PC-9 (cell line): ENCODE data around the gene DDRGK1. TPM values are rescaled to one million over a fixed set of nuclear protein-coding genes. Genes with fewer than 3 reads are reported as not detected.

Experiments used
- BruUV-seq: library from RNA; stranded (reverse); fragments of 400-500 nt; replicated peaks from 2 replicates; lab custom pipeline; 2021; lab: Mats Ljungman, UMichigan
- CTCF ChIA-PET: fragments of 300-600 bp; sonication (Branson Sonifier 250); formaldehyde crosslinking; loops from one replicate; lab custom pipeline; 2022; ENCODE audit warnings: antibody characterized with exemption; lab: Charles Lee
- POLR2A ChIA-PET: fragments of 300-600 bp; sonication (Branson Sonifier 250); formaldehyde crosslinking; loops from one replicate; lab custom pipeline; 2022; ENCODE audit warnings: antibody characterized with exemption; ENCODE audit not compliant: unreplicated experiment; lab: Charles Lee
- DNase-seq, 2 experiments: peaks; one replicate each; pipeline versions ENCODE4 v3.0.0 to v3.0.0-alpha.2; 2015 to 2022; ENCODE audit warnings: mixed read lengths in 1 of 2
- H2AFZ ChIP-seq: fragments of 200-600 bp; sonication (generic); 2 replicates; pipeline ENCODE4 v1.8.1; 2017; ENCODE audit warnings: antibody characterized with exemption
- H3F3A ChIP-seq: fragments of 200-600 bp; sonication (generic); 2 replicates; pipeline ENCODE4 v1.8.1; 2017; ENCODE audit warnings: antibody characterized with exemption, mild to moderate bottlenecking, low read depth; ENCODE audit not compliant: insufficient read depth
- H3K27ac ChIP-seq: fragments of 200-600 bp; sonication (generic); 2 replicates; pipeline ENCODE4 v1.6.1; 2016; ENCODE audit warnings: mixed run types
- H3K27me3 ChIP-seq: fragments of 200-600 bp; sonication (generic); 2 replicates; pipeline ENCODE4 v1.6.1; 2016; ENCODE audit warnings: low read depth, mixed run types; ENCODE audit not compliant: insufficient read depth
- H3K36me3 ChIP-seq: fragments of 200-600 bp; sonication (generic); 2 replicates; pipeline ENCODE4 v1.6.1; 2016; ENCODE audit warnings: low read depth, mixed run types
- H3K4me1 ChIP-seq: fragments of 200-600 bp; sonication (generic); replicated peaks from 2 replicates; pipeline ENCODE4 v1.6.1; 2016; ENCODE audit warnings: mixed run types; ENCODE audit not compliant: insufficient read depth
- H3K4me2 ChIP-seq: fragments of 200-600 bp; sonication (generic); 2 replicates; pipeline ENCODE4 v1.6.1; 2017; ENCODE audit warnings: mixed run types
- H3K4me3 ChIP-seq: fragments of 200-600 bp; sonication (generic); 2 replicates; pipeline ENCODE4 v1.6.1; 2016; ENCODE audit warnings: mixed run types
- H3K79me2 ChIP-seq: fragments of 200-600 bp; sonication (generic); 2 replicates; pipeline ENCODE4 v1.6.1; 2017; ENCODE audit warnings: low read depth, mixed run types
- H3K9me2 ChIP-seq: fragments of 200-600 bp; sonication (generic); 2 replicates; pipeline ENCODE4 v1.8.1; 2017; ENCODE audit warnings: mild to moderate bottlenecking; ENCODE audit not compliant: insufficient read depth
- H3K9me3 ChIP-seq: fragments of 200-600 bp; sonication (generic); 2 replicates; pipeline ENCODE4 v1.8.1; 2016; ENCODE audit warnings: low read depth; ENCODE audit not compliant: insufficient read depth
- H4K20me1 ChIP-seq: fragments of 200-600 bp; sonication (generic); 2 replicates; pipeline ENCODE4 v1.8.1; 2017; ENCODE audit not compliant: insufficient read depth
- CTCF ChIP-seq: fragments of 200-600 bp; sonication (generic); conservative IDR thresholded peaks from 2 replicates; pipeline ENCODE4 v1.6.1; 2017; ENCODE audit warnings: mixed run types, antibody characterized with exemption, mild to moderate bottlenecking, moderate library complexity
- EZH2 ChIP-seq: fragments of 200-600 bp; sonication (generic); IDR thresholded peaks from 2 replicates; pipeline ENCODE4 v1.8.0; 2017; ENCODE audit warnings: antibody characterized with exemption, low read depth
- intact Hi-C: fragments of 100-400 bp; cut with micrococcal nuclease; formaldehyde crosslinking; loops from one replicate; pipeline ENCODE4 v1.10.0; 2022; ENCODE audit not compliant: unreplicated experiment
- total RNA-seq: library from RNA; stranded (reverse); gene quantifications from 2 replicates; pipeline ENCODE4 v1.2.3, GENCODE V29; 2021

The DDRGK1 gene
- total RNA-seq, 1 experiment from 2014 or later: 70.4 TPM

DNA sequence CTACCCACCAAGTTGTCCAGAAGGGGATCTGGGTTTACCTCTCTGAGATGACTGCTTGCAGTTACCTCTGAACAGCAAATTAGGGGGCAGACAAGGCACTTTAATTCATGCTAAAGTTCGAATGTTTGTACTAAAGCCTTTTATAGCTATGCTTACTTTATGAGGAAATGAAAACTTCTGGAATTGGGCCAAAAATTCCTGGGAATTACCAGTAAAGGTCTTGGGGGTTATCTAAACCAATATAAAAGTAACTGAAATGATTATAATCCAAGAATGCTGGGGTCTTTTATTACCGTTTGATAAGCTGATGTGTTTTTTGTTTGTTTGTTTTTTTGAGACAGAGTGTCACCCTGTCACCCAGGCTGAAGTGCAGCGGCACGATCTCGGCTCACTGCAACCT, 23.2 kb downstream of the DDRGK1 start:
- no peaks in the 10 kb centered on the region for H3K27me3 ChIP-seq
- no peaks in the 10 kb centered on the region; the same call in 1 of the 2 replicates for H3K9me3 ChIP-seq
- no peak overlapping the region for H3K4me2 ChIP-seq
- intact Hi-C loops: no loop called here
- no peak overlapping the region for H3K4me3 ChIP-seq
- no peaks in the 10 kb centered on the region for H4K20me1 ChIP-seq
- DNase-seq: no peak
- H3K4me1 ChIP-seq: no peaks in the 10 kb centered on the region
- POLR2A ChIA-PET: no interaction called here
- H3K36me3 ChIP-seq: no peaks in the 10 kb centered on the region
- TF ChIP-seq EZH2: no peak
- no peak for TF ChIP-seq CTCF
- H3K9me2 ChIP-seq: no peaks in the 10 kb centered on the region
- CTCF ChIA-PET: no interaction called here
- no peak overlapping the region for H3K27ac ChIP-seq
- peaks cover 13% of the 10 kb centered on the region; the same call in 1 of the 2 replicates for H3F3A ChIP-seq
- H3K79me2 ChIP-seq: no peaks in the 10 kb centered on the region
- H2AFZ ChIP-seq: no peak overlapping the region
- BruUV-seq: no TSS peak

GRCh38 chr20:3180319-3180718, 24.2 kb downstream of the DDRGK1 start:
- BruUV-seq: no TSS peak
- intact Hi-C loops: no loop called here
- Histone ChIP-seq H3F3A (peaks cover 13% of the 10 kb centered on the region; the same call in 1 of the 2 replicates), H3K36me3 (no peaks in the 10 kb centered on the region), H2AFZ (no peak overlapping the region), H4K20me1 (no peaks in the 10 kb centered on the region), H3K4me2 (no peak overlapping the region), H3K4me3 (no peak overlapping the region), H3K4me1 (peaks cover 3% of the 10 kb centered on the region), H3K9me3 (no peaks in the 10 kb centered on the region; the same call in 1 of the 2 replicates), H3K27me3 (no peaks in the 10 kb centered on the region), H3K79me2 (no peaks in the 10 kb centered on the region), H3K27ac (no peak overlapping the region), H3K9me2 (no peaks in the 10 kb centered on the region)
- CTCF ChIA-PET: no interaction called here
- POLR2A ChIA-PET: interaction anchor here (0.6 kb wide), 1 partner anchor 84 kb away, joined by 15 read pairs; no protein-coding TSS in a partner anchor
- TF ChIP-seq EZH2: no peak
- no peak for TF ChIP-seq CTCF
- no peak for DNase-seq

GRCh38 chr20:3177746-3178485, 26.6 kb downstream of the DDRGK1 start:
- ChIA-PET CTCF (no interaction called here), POLR2A (no interaction called here)
- intact Hi-C loops: no loop called here
- Histone ChIP-seq H3K4me2 (no peak overlapping the region), H3K9me3 (no peaks in the 10 kb centered on the region), H3K36me3 (no peaks in the 10 kb centered on the region), H3K4me1 (peaks cover 13% of the 10 kb centered on the region), H3K79me2 (no peaks in the 10 kb centered on the region), H3K4me3 (no peak overlapping the region), H3F3A (peaks cover 5% of the 10 kb centered on the region; the same call in 1 of the 2 replicates), H3K27ac (no peak overlapping the region), H3K27me3 (no peaks in the 10 kb centered on the region), H4K20me1 (no peaks in the 10 kb centered on the region), H3K9me2 (no peaks in the 10 kb centered on the region), H2AFZ (no peak overlapping the region)
- no peak for TF ChIP-seq EZH2
- no peak for TF ChIP-seq CTCF
- DNase-seq: no peak
- BruUV-seq: no TSS peak
